Duodenal mucosa (tissue), 2 donors: ENCODE data around the gene MRTFB.

Experiments used
- H3K27ac ChIP-seq: one replicate; pipeline ENCODE4 v1.7.0; 2013; ENCODE audit warnings: low read depth, low read length
- H3K27me3 ChIP-seq, 2 donors: one replicate each; pipeline ENCODE4 v1.7.0; 2013; ENCODE audit warnings: low read length in 2 of 2, control low read depth in 1 of 2; ENCODE audit not compliant: insufficient read depth in 2 of 2, control insufficient read depth in 1 of 2
- H3K36me3 ChIP-seq, 2 donors: one replicate each; pipeline ENCODE4 v1.7.0; 2013; ENCODE audit warnings: low read length in 2 of 2, control low read depth in 1 of 2; ENCODE audit not compliant: insufficient read depth in 2 of 2, control insufficient read depth in 1 of 2
- H3K4me1 ChIP-seq, 2 donors: one replicate each; pipeline ENCODE4 v1.7.0; 2013; ENCODE audit warnings: low read length in 2 of 2, control low read depth in 1 of 2; ENCODE audit not compliant: insufficient read depth in 2 of 2, control insufficient read depth in 1 of 2
- H3K4me3 ChIP-seq, 2 donors: one replicate each; pipeline ENCODE4 v1.7.0; 2013; ENCODE audit warnings: low read length in 2 of 2, low read depth in 1 of 2
- H3K9ac ChIP-seq, 2 donors: one replicate each; pipeline ENCODE4 v1.7.0; 2013; ENCODE audit warnings: low read length in 2 of 2, low read depth in 1 of 2
- H3K9me3 ChIP-seq, 2 donors: one replicate each; pipeline ENCODE4 v1.7.0; 2013; ENCODE audit warnings: low read length in 2 of 2, control low read depth in 1 of 2; ENCODE audit not compliant: control insufficient read depth in 1 of 2

Gene MRTFB

DNA sequence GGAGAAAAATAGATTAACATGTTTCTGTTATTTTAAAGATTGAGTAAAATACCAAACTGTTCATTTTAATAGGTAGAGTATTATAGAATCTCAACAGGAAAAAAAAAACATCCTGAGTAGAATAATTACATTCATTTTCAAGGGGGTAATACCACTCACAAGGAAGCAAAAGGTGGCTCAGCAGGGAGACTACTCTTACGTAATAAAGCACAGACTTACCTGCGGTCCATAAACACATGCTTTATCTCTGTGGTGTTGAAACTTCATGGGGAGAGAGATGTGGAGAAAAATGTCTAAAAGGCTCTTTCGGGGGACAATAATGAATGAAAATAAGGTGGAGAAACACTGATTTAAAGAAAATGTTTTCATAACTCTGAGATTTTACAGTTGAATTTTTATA lies 171.7 kb downstream of the MRTFB start:
- Histone ChIP-seq H3K9me3 (no peaks in the 10 kb centered on the region), H3K4me3 (no peak overlapping the region), H3K27me3 (no peaks in the 10 kb centered on the region), H3K36me3 (peaks cover 24 to 58% of the 10 kb centered on the region in 2 donors), H3K27ac (no peak overlapping the region), H3K4me1 (peaks cover 0 to 7% of the 10 kb centered on the region in 2 donors), H3K9ac (no peak overlapping the region)

DNA sequence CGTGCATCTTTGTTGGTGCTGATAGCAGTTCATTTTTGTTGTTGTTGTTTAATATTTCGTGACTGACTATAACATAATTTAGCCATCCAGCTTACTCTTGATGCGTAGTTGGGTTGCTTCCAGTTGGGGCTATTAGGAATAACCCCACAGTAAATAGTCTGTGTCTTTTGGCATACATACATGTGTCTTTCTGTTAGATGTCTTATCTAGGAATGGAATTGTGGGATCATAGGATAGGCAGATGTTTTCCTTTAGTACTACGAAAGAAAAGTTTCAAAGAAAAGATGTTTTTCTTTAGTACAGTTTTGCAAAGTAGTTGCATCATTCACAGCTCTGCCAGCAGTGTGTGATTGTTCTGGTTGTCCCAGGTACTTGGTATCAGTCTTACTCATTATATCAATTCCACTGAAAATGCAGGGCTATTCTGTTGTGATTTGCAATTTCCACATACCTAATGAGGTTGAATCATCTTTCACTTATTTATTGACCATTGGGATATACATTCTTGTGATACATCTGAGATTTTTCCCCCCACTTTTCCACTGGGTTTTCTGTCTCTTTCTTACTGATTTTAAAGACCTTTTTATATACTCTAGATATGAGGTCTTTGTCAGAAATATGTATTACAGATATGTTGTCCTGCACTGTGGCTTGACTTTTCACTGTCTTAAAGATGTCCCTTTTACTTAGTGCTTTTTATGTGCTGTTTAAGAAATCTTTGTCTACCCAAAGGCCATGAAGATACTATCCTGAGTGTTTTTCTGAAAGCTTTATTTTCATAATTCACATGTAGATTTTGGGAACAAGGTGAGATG lies 173.3 kb downstream of the MRTFB start:
- Histone ChIP-seq H3K4me1 (peaks cover 0 to 7% of the 10 kb centered on the region in 2 donors), H3K4me3 (no peak overlapping the region), H3K27me3 (no peaks in the 10 kb centered on the region), H3K9me3 (no peaks in the 10 kb centered on the region), H3K9ac (no peak overlapping the region), H3K27ac (no peak overlapping the region), H3K36me3 (peaks cover 24 to 60% of the 10 kb centered on the region in 2 donors)

DNA sequence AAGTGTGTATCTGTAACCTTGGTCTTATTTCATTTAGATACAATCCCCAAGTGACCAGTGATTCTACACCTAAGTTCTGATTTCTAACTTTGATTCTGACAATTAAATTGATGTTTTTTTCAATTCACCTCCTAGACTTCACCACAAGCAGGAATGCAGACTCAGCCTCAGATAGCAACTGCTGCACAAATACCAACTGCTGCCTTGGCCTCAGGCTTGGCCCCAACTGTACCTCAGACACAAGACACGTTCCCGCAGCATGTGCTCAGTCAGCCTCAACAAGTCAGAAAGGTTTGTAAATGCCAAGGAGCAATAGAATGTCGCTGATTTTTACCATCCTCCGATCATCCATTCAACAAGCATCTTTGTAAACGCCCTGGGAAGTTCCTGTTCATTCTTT lies 177.7 kb downstream of the MRTFB start:
- H3K36me3 ChIP-seq: peaks cover 60 to 81% of the 10 kb centered on the region in 2 donors
- H3K9ac ChIP-seq: no peak overlapping the region
- H3K27ac ChIP-seq: no peak overlapping the region
- no peaks in the 10 kb centered on the region for H3K27me3 ChIP-seq
- H3K9me3 ChIP-seq: no peaks in the 10 kb centered on the region
- no peak overlapping the region for H3K4me3 ChIP-seq
- no peaks in the 10 kb centered on the region for H3K4me1 ChIP-seq

DNA sequence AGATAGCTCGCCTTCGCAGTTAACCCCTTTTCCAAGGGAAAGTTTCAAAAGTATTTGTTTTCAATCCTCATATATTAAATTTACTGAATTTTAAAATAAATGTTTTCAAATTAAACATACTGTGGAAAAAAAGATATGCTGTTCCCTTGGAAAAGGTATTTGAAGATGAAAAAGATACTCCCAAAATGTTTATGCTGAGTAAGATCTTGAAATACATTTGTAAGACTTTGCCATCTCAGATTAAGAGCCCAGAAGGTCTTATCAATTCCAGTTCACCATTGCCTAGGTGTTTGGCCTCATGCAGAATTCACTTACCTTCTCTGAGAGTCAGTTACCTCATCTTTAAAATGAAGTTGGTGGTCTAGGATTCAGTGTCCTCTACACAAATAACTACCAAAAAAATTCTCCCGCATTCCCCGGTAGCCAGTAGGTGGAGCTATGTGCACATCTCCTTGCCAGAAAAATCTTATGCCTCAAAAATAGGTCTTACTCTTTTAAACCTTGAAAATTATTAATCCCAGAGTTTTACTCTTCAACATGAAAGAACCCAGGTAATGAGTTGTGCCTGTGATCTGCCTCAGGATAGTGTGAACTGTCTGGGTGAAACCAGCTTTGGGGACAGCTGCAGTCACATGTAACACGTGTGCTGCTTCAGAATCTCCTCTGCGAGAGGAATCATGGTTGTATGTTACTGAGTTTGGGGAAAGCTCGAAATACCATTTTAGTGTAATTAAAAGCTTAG lies 178.3 kb downstream of the MRTFB start:
- Histone ChIP-seq H3K36me3 (peaks cover 62 to 82% of the 10 kb centered on the region in 2 donors), H3K9ac (no peak overlapping the region)

DNA sequence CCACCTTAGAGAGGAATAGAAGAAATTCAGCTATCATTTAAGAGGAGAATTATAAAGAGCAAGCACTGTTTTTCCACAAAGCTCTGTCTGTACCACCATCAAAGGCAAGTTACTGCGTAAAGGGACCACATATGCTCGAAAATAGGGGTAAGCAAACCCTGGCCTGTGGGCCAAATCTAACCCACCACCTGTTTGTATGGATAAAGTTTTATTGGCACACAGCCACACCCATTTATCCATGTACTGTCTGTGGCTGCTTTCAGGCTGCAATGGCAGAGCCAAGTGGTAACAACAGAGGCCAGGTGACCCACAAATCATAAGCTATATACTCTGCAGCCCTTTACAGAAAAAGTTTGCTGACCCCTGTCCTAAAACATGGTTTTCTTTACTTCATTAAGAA lies 180.3 kb downstream of the MRTFB start:
- Histone ChIP-seq H3K4me3 (no peak overlapping the region), H3K27ac (no peak overlapping the region), H3K27me3 (no peaks in the 10 kb centered on the region), H3K9ac (no peak overlapping the region), H3K9me3 (no peaks in the 10 kb centered on the region), H3K36me3 (peaks cover 60 to 70% of the 10 kb centered on the region in 2 donors), H3K4me1 (no peaks in the 10 kb centered on the region)

More for the DNA sequence above, 178.3 kb downstream of the MRTFB start:
- Histone ChIP-seq H3K27me3 (no peaks in the 10 kb centered on the region), H3K4me1 (no peaks in the 10 kb centered on the region), H3K27ac (no peak overlapping the region), H3K4me3 (no peak overlapping the region), H3K9me3 (no peaks in the 10 kb centered on the region)

DNA sequence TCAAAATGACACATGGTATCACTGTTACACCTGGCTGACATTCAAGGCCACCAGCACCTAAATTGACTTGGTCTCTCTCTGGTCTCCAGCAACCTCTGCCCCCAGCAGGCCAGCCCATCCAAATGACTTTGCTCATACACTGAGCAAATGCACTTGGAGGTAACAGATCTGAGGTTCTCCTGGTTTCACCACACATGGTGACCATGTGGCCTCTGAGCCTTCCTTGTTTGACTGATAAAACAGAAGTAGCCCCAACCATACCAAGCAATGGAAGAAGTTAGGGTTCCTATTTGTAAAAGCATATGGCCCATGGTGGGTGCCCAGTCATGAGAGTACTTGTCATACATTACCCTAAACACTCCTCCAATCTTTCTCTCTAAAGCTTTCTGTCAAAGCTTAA lies 181.7 kb downstream of the MRTFB start:
- Histone ChIP-seq H3K27ac (no peak overlapping the region), H3K9me3 (no peaks in the 10 kb centered on the region), H3K9ac (no peak overlapping the region), H3K27me3 (no peaks in the 10 kb centered on the region), H3K36me3 (peaks cover 51 to 65% of the 10 kb centered on the region in 2 donors), H3K4me3 (no peak overlapping the region), H3K4me1 (no peaks in the 10 kb centered on the region)

DNA sequence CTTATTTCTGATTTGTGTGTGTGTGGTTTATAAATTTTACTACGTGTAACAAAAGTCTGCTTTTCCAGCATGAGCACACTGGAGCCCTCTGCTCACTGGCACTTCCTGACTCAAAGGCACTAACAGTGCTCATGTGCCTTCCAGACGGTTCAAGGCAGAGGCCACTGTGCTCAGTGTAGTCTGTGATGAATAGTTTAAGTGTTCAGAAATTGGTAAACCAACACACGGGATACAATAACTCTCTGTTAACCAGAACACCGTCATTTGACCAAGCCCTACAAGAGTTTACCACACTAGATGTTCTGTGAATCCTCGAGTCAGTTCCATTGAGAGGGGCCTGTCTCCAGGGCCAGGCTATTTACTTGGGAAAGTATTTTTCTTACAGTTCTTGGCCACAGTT lies 191.9 kb downstream of the MRTFB start:
- Histone ChIP-seq H3K4me1 (no peaks in the 10 kb centered on the region), H3K27ac (no peak overlapping the region), H3K9me3 (no peaks in the 10 kb centered on the region), H3K27me3 (no peaks in the 10 kb centered on the region), H3K9ac (no peak overlapping the region), H3K36me3 (peaks cover 52 to 86% of the 10 kb centered on the region in 2 donors), H3K4me3 (no peak overlapping the region)

DNA sequence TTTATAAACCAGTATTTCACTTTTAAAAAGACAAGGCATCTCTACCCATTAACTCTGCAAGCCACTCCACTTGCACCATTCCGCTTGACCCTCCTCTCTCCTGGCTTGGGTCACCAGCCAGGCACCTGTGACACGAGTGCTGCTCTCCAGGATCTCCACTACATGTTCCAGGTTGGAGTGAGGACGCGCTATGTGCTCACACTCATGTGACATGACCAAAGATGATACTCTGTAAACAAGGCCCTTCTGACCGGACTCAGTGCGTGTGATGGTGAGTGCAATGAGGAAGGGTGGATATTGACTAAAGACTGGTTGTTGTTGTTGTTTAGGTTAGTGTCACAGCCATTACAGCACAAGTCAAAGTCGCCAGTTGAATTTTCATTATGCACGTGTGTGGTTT lies 192.7 kb downstream of the MRTFB start:
- H3K36me3 ChIP-seq: peaks cover 48 to 82% of the 10 kb centered on the region in 2 donors
- H3K9ac ChIP-seq: no peak overlapping the region
- no peaks in the 10 kb centered on the region for H3K27me3 ChIP-seq
- H3K9me3 ChIP-seq: peaks cover 0 to under 1% of the 10 kb centered on the region in 2 donors
- H3K4me3 ChIP-seq: no peak overlapping the region
- H3K27ac ChIP-seq: no peak overlapping the region
- H3K4me1 ChIP-seq: no peaks in the 10 kb centered on the region

DNA sequence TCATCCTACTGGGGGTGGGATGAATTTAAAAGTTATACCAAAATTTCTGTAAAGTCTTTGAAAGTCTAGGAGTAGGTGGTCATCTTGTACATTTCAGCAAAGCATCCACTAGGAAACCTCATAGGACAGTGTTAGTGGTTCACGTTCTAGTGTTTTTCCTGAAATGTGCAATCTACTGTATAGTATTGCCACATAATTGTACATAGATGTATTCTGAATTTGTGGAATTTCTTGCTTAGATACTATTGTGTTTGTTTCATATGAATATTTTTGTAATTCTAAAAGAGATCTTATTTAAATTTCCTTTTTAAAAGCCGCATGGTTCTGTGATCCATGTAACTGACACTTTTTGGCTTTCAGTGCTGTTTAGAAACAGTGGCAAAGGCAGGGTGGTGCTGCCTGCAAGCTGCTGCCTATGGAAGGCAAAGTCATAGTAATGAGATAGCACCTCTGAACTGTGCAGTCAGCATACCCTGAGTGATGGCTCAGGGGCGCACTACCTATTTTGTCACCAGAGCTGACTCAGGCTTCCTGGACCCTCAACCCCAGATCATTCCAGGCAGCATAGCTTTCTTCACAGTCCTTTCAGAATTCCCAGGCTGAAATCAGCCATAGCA lies 193.3 kb downstream of the MRTFB start:
- Histone ChIP-seq H3K36me3 (peaks cover 48 to 81% of the 10 kb centered on the region in 2 donors), H3K9ac (no peak overlapping the region), H3K27ac (no peak overlapping the region), H3K9me3 (peaks cover 6% of the 10 kb centered on the region in 2 donors), H3K27me3 (no peaks in the 10 kb centered on the region), H3K4me3 (no peak overlapping the region), H3K4me1 (no peaks in the 10 kb centered on the region)

DNA sequence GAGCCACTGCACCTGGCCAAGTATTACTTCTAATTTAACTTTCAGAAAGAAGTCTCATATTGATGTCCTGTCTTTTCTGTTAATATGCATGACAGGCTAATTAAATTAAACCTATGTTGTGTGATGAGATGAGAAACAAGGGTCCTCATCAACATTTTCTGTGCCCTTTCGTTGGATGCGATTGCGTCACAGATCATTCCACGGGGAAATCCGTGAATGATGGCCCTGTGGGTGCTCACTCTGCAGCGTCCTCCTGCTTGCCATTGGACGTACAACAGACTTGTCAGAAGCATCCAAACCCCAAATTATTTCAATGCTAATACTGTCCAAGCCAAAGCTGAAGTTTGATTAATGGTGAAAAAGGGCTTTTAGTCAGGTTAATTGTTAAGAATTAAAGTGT lies 197.0 kb downstream of the MRTFB start:
- H3K27ac ChIP-seq: no peak overlapping the region
- no peak overlapping the region for H3K9ac ChIP-seq
- no peak overlapping the region for H3K4me3 ChIP-seq
- H3K9me3 ChIP-seq: peaks cover 11 to 13% of the 10 kb centered on the region in 2 donors
- no peaks in the 10 kb centered on the region for H3K27me3 ChIP-seq
- no peaks in the 10 kb centered on the region for H3K4me1 ChIP-seq
- H3K36me3 ChIP-seq: peaks cover 31 to 47% of the 10 kb centered on the region in 2 donors
